ENCODE results near the gene CAV2.

CAV2 gene

DNA sequence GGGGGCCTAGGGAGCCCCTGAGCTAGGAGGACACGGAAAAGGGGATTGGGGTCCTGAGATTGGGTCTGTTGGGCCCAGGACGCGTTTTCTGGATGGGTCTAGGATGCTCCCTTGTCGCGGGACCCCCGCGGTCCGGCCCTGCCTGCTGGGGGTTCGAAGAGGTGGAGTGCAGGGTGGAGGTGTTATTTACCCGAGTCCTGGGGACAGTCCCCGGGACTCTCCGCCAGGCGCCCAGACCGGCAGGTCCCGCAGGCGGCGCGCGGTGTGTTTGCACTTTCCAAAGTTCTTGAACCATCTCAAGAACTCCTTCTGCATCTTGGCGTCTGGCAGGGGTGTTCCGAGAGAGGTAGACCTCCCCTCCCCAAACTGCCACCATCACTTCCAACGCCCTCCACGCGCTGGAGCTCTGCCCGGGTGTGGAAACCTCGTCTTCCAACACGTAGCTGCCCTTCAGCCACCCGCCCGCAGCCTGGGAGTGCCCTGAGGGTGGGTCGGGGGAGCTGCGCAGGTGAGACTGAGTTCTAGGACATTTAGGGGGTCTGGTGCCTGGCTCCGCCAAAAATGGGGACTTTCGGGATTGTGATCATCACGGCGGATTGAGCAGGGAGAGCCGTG is 25.9 kb downstream of the CAV2 start:
- no peak for DNase-seq

DNA sequence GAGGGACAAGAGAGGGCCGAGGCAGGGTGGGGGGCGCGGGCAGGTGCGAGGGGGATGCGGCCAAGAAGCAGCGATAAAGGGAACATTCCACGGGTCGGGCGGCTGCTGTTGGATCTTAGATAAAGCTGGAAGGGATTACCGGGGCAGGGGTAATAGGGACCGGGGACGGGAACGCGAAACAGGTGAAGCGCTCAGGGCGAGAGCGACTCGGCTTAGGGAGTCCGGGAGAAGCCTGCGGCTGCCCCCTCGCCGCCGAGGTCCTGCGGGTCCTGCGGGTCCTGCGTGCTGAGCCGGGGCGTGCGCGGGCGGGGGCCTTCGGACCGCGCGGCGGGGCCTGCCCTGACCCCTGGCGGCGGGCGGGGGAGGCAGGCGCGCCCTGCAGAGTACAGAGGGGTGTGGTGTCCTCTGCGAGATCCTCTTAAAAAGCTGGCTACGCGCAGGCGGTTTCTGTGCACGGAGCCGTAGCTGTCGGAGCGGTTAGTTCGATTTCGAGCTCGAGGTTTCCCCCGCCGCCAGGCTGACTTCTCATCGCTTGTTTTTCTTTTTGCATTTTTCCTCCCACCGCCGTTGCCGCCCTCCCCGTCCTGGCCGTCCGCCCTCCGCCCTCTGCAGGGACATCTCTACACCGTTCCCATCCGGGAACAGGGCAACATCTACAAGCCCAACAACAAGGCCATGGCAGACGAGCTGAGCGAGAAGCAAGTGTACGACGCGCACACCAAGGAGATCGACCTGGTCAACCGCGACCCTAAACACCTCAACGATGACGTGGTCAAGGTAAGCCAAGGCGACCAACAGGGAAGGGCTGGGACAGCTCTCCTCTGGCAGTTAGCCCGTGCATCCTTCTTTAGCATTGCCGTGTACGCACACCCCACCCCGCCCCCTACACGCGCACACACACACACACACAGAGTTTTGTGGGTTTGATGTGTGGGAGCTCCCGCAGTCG is 26.6 kb downstream of the CAV2 start:
- DNase-seq: peak; percentile 48

DNA sequence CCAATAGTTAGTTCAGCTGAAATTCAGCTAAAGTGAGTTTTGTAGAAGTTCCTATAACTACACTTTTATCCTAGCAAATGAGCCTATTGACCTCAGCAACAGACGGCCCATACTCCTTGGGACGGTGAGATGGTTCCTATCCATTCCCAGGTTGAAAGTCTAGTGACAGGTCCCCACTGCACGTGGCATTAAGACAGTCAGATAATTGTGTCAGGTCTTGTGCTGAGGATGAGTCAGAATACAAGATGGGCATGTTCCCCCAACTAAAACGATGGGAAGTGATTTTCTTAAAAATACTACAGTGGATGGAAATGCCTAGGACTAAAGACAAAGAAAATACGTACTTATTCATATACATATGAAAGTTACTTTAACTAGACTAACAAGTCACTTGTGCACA is 27.4 kb downstream of the CAV2 start:
- DNase-seq: no peak

DNA sequence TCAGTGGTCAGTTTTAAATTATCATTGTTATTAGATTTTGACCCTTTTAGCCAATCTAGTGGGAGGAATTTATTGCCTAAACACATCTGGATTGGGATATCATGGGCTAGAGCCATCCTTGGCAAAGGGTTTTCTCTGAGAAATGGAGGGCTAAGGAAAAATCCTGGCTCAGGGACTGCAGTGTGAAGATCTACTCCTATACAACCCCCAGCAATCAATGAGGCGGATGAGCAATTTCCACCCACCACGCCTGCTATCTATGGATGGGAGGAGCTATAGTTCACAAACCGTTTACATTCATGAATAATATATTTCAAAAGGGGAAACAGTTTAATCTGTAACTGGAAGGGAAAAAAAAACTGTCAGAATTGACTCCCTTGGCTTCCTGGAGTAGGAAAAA is 28.0 kb downstream of the CAV2 start:
- DNase-seq: no peak

GRCh38 chr7:116528008-116528789 is 28.7 kb downstream of the CAV2 start:
- DNase-seq: no peak

- DNase-seq: no peak
These were observed 29.7 kb downstream of the CAV2 start for GRCh38 chr7:116529250-116529649.

GRCh38 chr7:116530107-116530820 is 30.7 kb downstream of the CAV2 start:
- no peak for DNase-seq

GRCh38 chr7:116532102-116532688 is 32.7 kb downstream of the CAV2 start:
- DNase-seq: no peak

DNA sequence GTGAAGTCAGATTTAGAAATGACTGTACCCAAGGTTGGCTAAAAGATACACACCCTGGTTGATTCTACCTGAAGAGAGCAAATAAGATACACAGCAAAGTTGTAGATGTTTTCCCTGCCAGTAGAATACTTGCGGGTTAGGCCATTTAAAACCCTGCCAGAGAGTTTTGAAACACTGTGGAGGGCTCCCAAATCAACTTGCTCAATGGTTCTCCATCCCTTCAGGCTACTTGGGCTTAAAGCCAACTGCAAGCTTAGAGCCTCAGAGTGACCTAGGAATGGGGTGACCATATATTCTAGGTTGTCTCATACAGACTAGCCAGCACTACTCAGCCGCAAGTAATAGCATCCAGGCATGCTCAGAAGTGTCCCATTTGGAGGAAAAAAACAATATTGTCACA is 35.3 kb downstream of the CAV2 start:
- DNase-seq: no peak

GRCh38 chr7:116535416-116535815 is 35.9 kb downstream of the CAV2 start:
- DNase-seq: no peak

- no peak for DNase-seq
These were observed 38.6 kb downstream of the CAV2 start for GRCh38 chr7:116538138-116538537.

GRCh38 chr7:116539879-116540278 is 40.3 kb downstream of the CAV2 start:
- no peak for DNase-seq

- DNase-seq: no peak
These were observed 41.2 kb downstream of the CAV2 start for GRCh38 chr7:116540743-116541142.

DNA sequence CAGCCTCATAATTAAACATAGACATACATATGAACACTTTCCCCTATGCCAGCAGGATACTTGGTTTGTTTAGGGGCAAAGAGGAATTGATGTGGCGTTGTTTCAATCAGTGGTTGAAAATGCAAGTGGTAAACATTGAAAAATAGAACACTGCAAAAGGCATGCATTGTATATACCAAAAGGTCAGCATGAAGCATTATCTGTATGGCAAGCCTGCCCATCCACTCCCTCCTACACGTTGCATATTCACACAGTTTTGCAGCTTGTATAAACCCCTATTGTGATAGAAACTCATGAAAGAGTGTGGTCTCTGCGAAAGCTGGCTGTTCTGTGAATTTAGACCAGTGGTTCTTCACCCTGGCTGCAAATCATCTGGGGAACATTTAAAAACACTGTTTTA is 42.4 kb downstream of the CAV2 start:
- no peak for DNase-seq

GRCh38 chr7:116542618-116543017 is 43.1 kb downstream of the CAV2 start:
- DNase-seq: no peak

DNA sequence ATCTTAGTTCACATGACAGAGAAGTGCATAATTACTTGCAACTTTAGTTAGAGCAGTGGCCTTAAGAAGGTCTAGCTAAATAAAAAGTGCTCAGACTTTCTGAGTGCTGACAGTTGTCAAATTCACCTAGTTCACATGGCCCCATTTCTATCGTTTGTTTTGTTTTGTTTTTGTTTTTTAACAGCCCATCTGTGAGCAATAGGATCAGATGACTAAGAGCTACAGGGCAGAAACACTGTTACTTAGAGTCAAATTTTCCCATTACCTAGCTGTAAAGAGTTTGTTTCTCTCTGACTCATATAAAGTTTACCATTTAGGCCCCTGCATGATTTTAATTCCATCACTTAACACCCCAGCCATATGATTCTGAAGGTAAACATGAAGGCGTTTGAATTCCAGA is 44.1 kb downstream of the CAV2 start:
- DNase-seq: no peak

DNA sequence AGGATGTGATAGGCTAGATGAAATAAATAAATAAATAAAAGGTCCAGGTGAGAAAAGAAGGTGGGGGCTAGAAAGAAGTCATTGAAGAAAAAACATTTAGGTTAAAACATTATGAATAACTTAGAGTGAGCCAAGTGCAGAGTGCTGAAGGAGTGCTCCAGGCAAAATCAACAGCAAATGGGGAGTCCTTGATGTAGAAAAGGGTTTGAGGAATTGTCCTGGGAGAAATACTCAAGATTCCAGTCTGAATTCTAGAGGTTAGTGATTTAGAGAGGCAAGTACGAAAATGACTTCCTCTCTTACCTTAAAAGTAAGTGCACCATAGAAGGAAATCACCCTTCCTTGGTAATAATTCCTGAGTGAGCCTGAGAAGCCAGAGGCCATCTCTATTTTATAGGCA is 44.9 kb downstream of the CAV2 start:
- no peak for DNase-seq

GRCh38 chr7:116545411-116545993 is 46.0 kb downstream of the CAV2 start:
- no peak for DNase-seq

DNA sequence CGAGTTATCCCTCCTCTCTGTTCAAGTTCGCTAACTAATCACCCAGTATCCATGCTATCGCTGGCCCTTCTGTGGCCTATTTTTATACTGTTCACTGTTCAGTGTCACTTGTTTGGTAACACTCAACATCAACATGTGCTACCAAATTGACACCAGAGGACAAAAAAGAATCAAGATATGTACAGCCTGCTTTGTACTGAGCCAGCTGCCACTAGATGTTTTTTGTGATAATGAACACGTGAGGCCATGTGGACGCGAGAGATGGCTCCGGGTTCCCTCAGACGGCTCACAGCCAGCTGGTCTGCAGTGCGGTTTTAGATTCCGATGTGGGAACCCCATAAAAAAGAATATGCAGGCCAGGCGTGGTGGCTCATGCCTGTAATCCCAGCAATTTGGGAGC is 46.5 kb downstream of the CAV2 start:
- DNase-seq: no peak

DNA sequence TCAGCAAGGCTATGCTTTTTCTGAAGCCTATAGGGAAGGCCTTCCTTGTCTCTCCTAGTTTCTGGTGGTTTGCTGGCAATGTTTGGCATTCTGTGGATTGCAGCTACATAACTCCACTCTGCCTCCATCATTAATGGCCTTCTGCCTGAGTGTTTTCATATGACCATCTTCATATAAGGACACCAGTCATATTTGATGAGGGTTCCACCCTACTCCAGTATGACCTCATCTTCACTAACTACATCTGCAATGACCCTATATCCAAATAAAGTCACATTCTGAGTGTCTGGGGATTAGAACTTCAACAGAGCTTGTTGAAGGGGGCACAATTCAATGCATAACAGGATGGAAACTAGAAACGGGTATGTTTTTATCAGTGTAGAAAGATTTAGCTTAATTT is 47.4 kb downstream of the CAV2 start:
- no peak for DNase-seq

DNA sequence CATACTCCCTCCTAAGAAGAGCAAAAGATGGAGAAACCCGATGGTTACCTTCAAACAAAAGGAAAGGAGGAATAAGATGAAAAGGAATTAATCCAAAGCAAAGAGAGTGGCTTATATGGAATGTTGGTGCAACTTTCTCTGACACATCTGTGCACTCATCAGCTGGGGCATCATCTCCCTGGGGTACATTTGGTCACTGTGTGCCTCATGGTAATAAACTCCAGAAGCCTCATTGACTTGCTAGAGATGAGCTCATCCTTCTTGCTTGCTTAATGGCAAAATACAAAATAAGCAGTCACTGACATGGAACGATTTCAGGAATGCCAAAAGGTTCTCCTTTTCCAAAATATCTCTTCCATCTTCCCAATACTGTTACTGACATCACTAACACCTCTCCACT is 47.8 kb downstream of the CAV2 start:
- DNase-seq: no peak

DNA sequence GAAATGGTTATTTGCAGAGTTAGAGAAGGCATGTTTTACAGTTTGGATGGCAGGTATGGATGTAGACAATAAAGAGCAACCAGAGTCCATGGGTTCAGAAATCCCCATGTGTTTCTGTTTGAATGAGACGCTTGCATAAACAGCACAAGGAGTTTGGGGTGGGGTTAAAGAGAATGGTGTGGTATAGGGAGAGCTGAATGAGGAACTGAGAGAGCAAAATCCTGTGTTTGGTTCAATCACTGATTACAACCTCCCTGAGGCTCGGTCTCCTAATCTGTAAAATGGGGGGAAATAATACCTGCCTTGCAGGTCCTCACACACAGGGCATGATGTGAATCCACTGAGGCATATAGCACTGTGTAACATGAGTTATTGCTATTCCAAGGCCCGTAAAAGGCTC is 49.0 kb downstream of the CAV2 start:
- no peak for DNase-seq
